Loucy (cell line): Measurements from ENCODE around the gene AVPR2.

Experiments used
- H2AFZ ChIP-seq: fragments of 200-600 bp; sonication (generic); 2 replicates; pipeline ENCODE4 v1.6.0; 2016; ENCODE audit warnings: antibody characterized with exemption, mild to moderate bottlenecking, low read length, moderate library complexity
- H3F3A ChIP-seq: fragments of 200-600 bp; 2 replicates; pipeline ENCODE4 v1.6.0; 2016; ENCODE audit warnings: antibody characterized with exemption, low read depth, mild to moderate bottlenecking
- H3K27me3 ChIP-seq: fragments of 200-600 bp; sonication (generic); 2 replicates; pipeline ENCODE4 v1.6.1; 2014; ENCODE audit warnings: low read length, mild to moderate bottlenecking; ENCODE audit not compliant: insufficient read depth, poor library complexity, severe bottlenecking
- H3K36me3 ChIP-seq: fragments of 200-600 bp; sonication (generic); 2 replicates; pipeline ENCODE4 v1.6.1; 2016; ENCODE audit warnings: low read length; ENCODE audit not compliant: insufficient read depth
- H3K4me1 ChIP-seq: fragments of 200-600 bp; sonication (generic); 2 replicates; pipeline ENCODE4 v1.5.1; 2014; ENCODE audit warnings: low read length, mild to moderate bottlenecking; ENCODE audit not compliant: insufficient read depth, poor library complexity, severe bottlenecking
- H3K4me2 ChIP-seq: fragments of 200-600 bp; sonication (generic); 2 replicates; pipeline ENCODE4 v1.6.0; 2014; ENCODE audit warnings: antibody characterized with exemption, low read length, low read depth, mild to moderate bottlenecking; ENCODE audit not compliant: poor library complexity, severe bottlenecking
- H3K4me3 ChIP-seq: fragments of 200-600 bp; sonication (generic); 2 replicates; pipeline ENCODE4 v1.5.1; 2014; ENCODE audit warnings: low read length, mild to moderate bottlenecking, mixed read lengths; ENCODE audit not compliant: poor library complexity, severe bottlenecking
- H3K79me2 ChIP-seq: fragments of 200-600 bp; sonication (generic); 2 replicates; pipeline ENCODE4 v1.6.1; 2014; ENCODE audit warnings: low read length; ENCODE audit not compliant: insufficient read depth
- H3K9ac ChIP-seq: fragments of 200-600 bp; sonication (generic); 2 replicates; pipeline ENCODE4 v1.6.0; 2014; ENCODE audit warnings: mild to moderate bottlenecking, low read depth, low read length, moderate library complexity; ENCODE audit not compliant: poor library complexity, severe bottlenecking
- H3K9me2 ChIP-seq: fragments of 200-600 bp; sonication (generic); replicated peaks from 2 replicates; pipeline ENCODE4 v1.6.1; 2016; ENCODE audit warnings: low read depth, low read length, mixed read lengths
- H3K9me3 ChIP-seq: fragments of 200-600 bp; sonication (generic); 2 replicates; pipeline ENCODE4 v1.6.1; 2014; ENCODE audit warnings: mild to moderate bottlenecking, antibody characterized with exemption, low read length, low read depth; ENCODE audit not compliant: insufficient read depth
- H4K20me1 ChIP-seq: fragments of 200-600 bp; sonication (generic); 2 replicates; pipeline ENCODE4 v1.6.0; 2014; ENCODE audit warnings: antibody characterized with exemption, low read length, mild to moderate bottlenecking; ENCODE audit not compliant: insufficient read depth, poor library complexity, severe bottlenecking
- CTCF ChIP-seq: fragments of 200-600 bp; sonication (generic); conservative IDR thresholded peaks from 2 replicates; pipeline ENCODE4 v1.5.1; 2014; ENCODE audit warnings: mild to moderate bottlenecking, antibody characterized with exemption, low read length
- EZH2phosphoT487 ChIP-seq: fragments of 200-600 bp; IDR thresholded peaks from 2 replicates; pipeline ENCODE4 v1.6.1; 2018; ENCODE audit warnings: antibody characterized with exemption, mild to moderate bottlenecking, moderate library complexity, borderline replicate concordance

AVPR2 gene

GRCh38 chrX:153929576-153929975 is 25.1 kb downstream of the AVPR2 start:
- Histone ChIP-seq H4K20me1 (no peaks in the 10 kb centered on the region), H3F3A (peaks cover 7% of the 10 kb centered on the region; the same call in 1 of the 2 replicates), H3K79me2 (peaks cover 59% of the 10 kb centered on the region), H3K4me3 (peak overlapping the region; percentile 69), H3K9ac (peak overlapping the region; percentile 78), H2AFZ (no peak overlapping the region), H3K9me3 (no peaks in the 10 kb centered on the region), H3K9me2 (no peaks in the 10 kb centered on the region), H3K36me3 (no peaks in the 10 kb centered on the region), H3K4me1 (peaks cover 13% of the 10 kb centered on the region), H3K4me2 (peak overlapping the region; percentile 71), H3K27me3 (no peaks in the 10 kb centered on the region)
- TF ChIP-seq EZH2phosphoT487: no peak
- no peak for TF ChIP-seq CTCF

- peaks cover 13% of the 10 kb centered on the region for H3K4me1 ChIP-seq
- H4K20me1 ChIP-seq: no peaks in the 10 kb centered on the region
Measured at GRCh38 chrX:153930011-153930910, 25.8 kb downstream of the AVPR2 start.

GRCh38 chrX:153931151-153931550 is 26.7 kb downstream of the AVPR2 start:
- no peak overlapping the region for H2AFZ ChIP-seq
- H3K79me2 ChIP-seq: peaks cover 48% of the 10 kb centered on the region
- no peaks in the 10 kb centered on the region for H3K9me2 ChIP-seq
- no peaks in the 10 kb centered on the region for H3K9me3 ChIP-seq
- TF ChIP-seq CTCF (no peak), EZH2phosphoT487 (no peak)
- H3K4me2 ChIP-seq: no peak overlapping the region
- H3K9ac ChIP-seq: peak overlapping the region; percentile 12
- H3F3A ChIP-seq: peaks cover 7% of the 10 kb centered on the region; the same call in 1 of the 2 replicates
- H3K36me3 ChIP-seq: no peaks in the 10 kb centered on the region
- no peaks in the 10 kb centered on the region for H3K27me3 ChIP-seq
- H4K20me1 ChIP-seq: no peaks in the 10 kb centered on the region
- no peak overlapping the region for H3K4me3 ChIP-seq
- H3K4me1 ChIP-seq: peaks cover 13% of the 10 kb centered on the region

More at GRCh38 chrX:153930011-153930910, 25.8 kb downstream of the AVPR2 start:
- Histone ChIP-seq H3K36me3 (no peaks in the 10 kb centered on the region), H3K4me3 (no peak overlapping the region), H3K9me2 (no peaks in the 10 kb centered on the region), H3K9ac (no peak overlapping the region), H3K27me3 (no peaks in the 10 kb centered on the region), H3K9me3 (no peaks in the 10 kb centered on the region), H3F3A (peaks cover 7% of the 10 kb centered on the region; the same call in 1 of the 2 replicates), H2AFZ (no peak overlapping the region), H3K79me2 (peaks cover 55% of the 10 kb centered on the region), H3K4me2 (peak overlapping the region; percentile 71)
- TF ChIP-seq EZH2phosphoT487 (no peak), CTCF (no peak)
